Uterus (tissue), 2 donors: ENCODE data around the gene FMN2.

Source experiments
- CTCF ChIP-seq, 4 experiments: fragments of 200-600 bp in 2 of 4; fragments of 450-650 bp in 2 of 4; sonication (generic) in 2 of 4; IDR thresholded peaks; one replicate each; pipeline ENCODE4 v1.5.1; 2016 to 2019; ENCODE audit warnings: antibody characterized with exemption in 4 of 4, mild to moderate bottlenecking in 2 of 4, moderate library complexity in 1 of 4
- POLR2A ChIP-seq, 2 donors: fragments of 450-650 bp; IDR thresholded peaks; one replicate each; pipeline ENCODE4 v1.6.1; 2016; ENCODE audit warnings: antibody characterized with exemption in 2 of 2, mild to moderate bottlenecking in 1 of 2, moderate library complexity in 1 of 2

GRCh38 chr1:240178366-240178765 is 86.7 kb downstream of the FMN2 start:
- TF ChIP-seq CTCF (IDR thresholded peaks at IDR 0.05) (no peak), POLR2A (IDR thresholded peaks at IDR 0.05) (no peak)
